ENCODE results near the gene LRRTM2. TPM values are rescaled to one million over a fixed set of nuclear protein-coding genes. Genes with fewer than 3 reads are reported as not detected.

LRRTM2 gene
- total RNA-seq, 4 donors from 2014 or later = 0.06 to 0.42 (median 0.12) TPM

- DNase-seq (ENCODE audit: extremely low spot score) = peak; percentile 4
Measured at GRCh38 chr5:138914338-138914737, 39.2 kb upstream of the LRRTM2 start.

GRCh38 chr5:138913773-138914172 lies 38.6 kb upstream of the LRRTM2 start:
- no peak overlapping the region for H3K27ac ChIP-seq (replicated peaks in 1 of 4)
- WGBS = 97% methylated on average over 3 of the region's 3 CpGs
- intact Hi-C loops (cut with DNase I) = no loop called here
- peak; percentile 26 for DNase-seq (ENCODE audit: extremely low spot score)
- H3K4me3 ChIP-seq = no peak overlapping the region
- peaks cover 0 to 62% (median 18%) of the 10 kb centered on the region in 4 donors for H3K36me3 ChIP-seq
- no peak for TF ChIP-seq CTCF (IDR thresholded peaks at IDR 0.05)
- no peak for TF ChIP-seq POLR2A (IDR thresholded peaks at IDR 0.05; ENCODE audit: low read depth)
- no peak for TF ChIP-seq EP300 (IDR thresholded peaks at IDR 0.05)
- TF ChIP-seq POLR2AphosphoS5 (IDR thresholded peaks at IDR 0.05) = no peak
- peaks cover 0 to 4% (median 0%) of the 10 kb centered on the region in 4 donors for H3K4me1 ChIP-seq
- no peaks in the 10 kb centered on the region for H3K9me3 ChIP-seq
- no peaks in the 10 kb centered on the region for H3K27me3 ChIP-seq

More at GRCh38 chr5:138914338-138914737, 39.2 kb upstream of the LRRTM2 start:
- Histone ChIP-seq H3K4me3 (no peak overlapping the region), H3K9me3 (no peaks in the 10 kb centered on the region), H3K36me3 (peaks cover 0 to 64% (median 19%) of the 10 kb centered on the region in 4 donors), H3K4me1 (peaks cover 0 to 4% (median 0%) of the 10 kb centered on the region in 4 donors), H3K27me3 (no peaks in the 10 kb centered on the region), H3K27ac (replicated peaks in 1 of 4) (no peak overlapping the region)
- intact Hi-C loops (cut with DNase I) = no loop called here
- TF ChIP-seq POLR2AphosphoS5 (IDR thresholded peaks at IDR 0.05) = no peak
- TF ChIP-seq EP300 (IDR thresholded peaks at IDR 0.05) = no peak
- no peak for TF ChIP-seq POLR2A (IDR thresholded peaks at IDR 0.05; ENCODE audit: low read depth)
- TF ChIP-seq CTCF (IDR thresholded peaks at IDR 0.05) = no peak
- 89% methylated on average over 3 of the region's 3 CpGs for WGBS

- Histone ChIP-seq H3K27ac (replicated peaks in 1 of 4) (no peak overlapping the region), H3K9me3 (no peaks in the 10 kb centered on the region), H3K4me1 (peaks cover 0 to 4% (median 0%) of the 10 kb centered on the region in 4 donors), H3K4me3 (no peak overlapping the region), H3K36me3 (peaks cover 0 to 66% (median 26%) of the 10 kb centered on the region in 4 donors), H3K27me3 (no peaks in the 10 kb centered on the region)
- WGBS = 89% methylated on average over 4 of the region's 4 CpGs
- DNase-seq (ENCODE audit: extremely low spot score) = peak; percentile 57
- intact Hi-C loops (cut with DNase I) = no loop called here
- TF ChIP-seq EP300 (IDR thresholded peaks at IDR 0.05) (no peak), POLR2AphosphoS5 (IDR thresholded peaks at IDR 0.05) (no peak), CTCF (IDR thresholded peaks at IDR 0.05) (no peak), POLR2A (IDR thresholded peaks at IDR 0.05; ENCODE audit: low read depth) (no peak)
Measured at GRCh38 chr5:138912093-138912492, 37.0 kb upstream of the LRRTM2 start.

- H3K4me3 ChIP-seq = no peak overlapping the region
- intact Hi-C loops (cut with DNase I) = no loop called here
Measured at GRCh38 chr5:138911441-138911840, 36.3 kb upstream of the LRRTM2 start.

GRCh38 chr5:138910546-138911185 lies 35.5 kb upstream of the LRRTM2 start:
- no peak overlapping the region for H3K4me3 ChIP-seq
- no peak overlapping the region for H3K27ac ChIP-seq (replicated peaks in 1 of 4)
- TF ChIP-seq EP300 (IDR thresholded peaks at IDR 0.05) = no peak
- peaks cover 0 to 4% (median 0%) of the 10 kb centered on the region in 4 donors for H3K4me1 ChIP-seq
- H3K9me3 ChIP-seq = no peaks in the 10 kb centered on the region
- no peak for DNase-seq (ENCODE audit: extremely low spot score)
- H3K27me3 ChIP-seq = no peaks in the 10 kb centered on the region
- H3K36me3 ChIP-seq = peaks cover 0 to 79% (median 34%) of the 10 kb centered on the region in 4 donors
- intact Hi-C loops (cut with DNase I) = no loop called here
- 91% methylated on average over 7 of the region's 7 CpGs for WGBS

More at GRCh38 chr5:138911441-138911840, 36.3 kb upstream of the LRRTM2 start:
- DNase-seq (ENCODE audit: extremely low spot score) = no peak
- no peak for TF ChIP-seq POLR2AphosphoS5 (IDR thresholded peaks at IDR 0.05)
- TF ChIP-seq EP300 (IDR thresholded peaks at IDR 0.05) = no peak
- TF ChIP-seq POLR2A (IDR thresholded peaks at IDR 0.05; ENCODE audit: low read depth) = no peak
- Histone ChIP-seq H3K9me3 (no peaks in the 10 kb centered on the region), H3K27ac (replicated peaks in 1 of 4) (no peak overlapping the region), H3K27me3 (no peaks in the 10 kb centered on the region), H3K36me3 (peaks cover 0 to 72% (median 30%) of the 10 kb centered on the region in 4 donors), H3K4me1 (peaks cover 0 to 4% (median 0%) of the 10 kb centered on the region in 4 donors)

All from esophagus muscularis mucosa (tissue), 4 donors.